IPS DF 19.7 (cell line): ENCODE results near the gene CXCL6.

Experiments
- DNase-seq: peaks from one replicate; pipeline ENCODE4 v3.0.0-alpha.2; 2013; ENCODE audit warnings: low read depth, low spot score

CXCL6 gene

DNA sequence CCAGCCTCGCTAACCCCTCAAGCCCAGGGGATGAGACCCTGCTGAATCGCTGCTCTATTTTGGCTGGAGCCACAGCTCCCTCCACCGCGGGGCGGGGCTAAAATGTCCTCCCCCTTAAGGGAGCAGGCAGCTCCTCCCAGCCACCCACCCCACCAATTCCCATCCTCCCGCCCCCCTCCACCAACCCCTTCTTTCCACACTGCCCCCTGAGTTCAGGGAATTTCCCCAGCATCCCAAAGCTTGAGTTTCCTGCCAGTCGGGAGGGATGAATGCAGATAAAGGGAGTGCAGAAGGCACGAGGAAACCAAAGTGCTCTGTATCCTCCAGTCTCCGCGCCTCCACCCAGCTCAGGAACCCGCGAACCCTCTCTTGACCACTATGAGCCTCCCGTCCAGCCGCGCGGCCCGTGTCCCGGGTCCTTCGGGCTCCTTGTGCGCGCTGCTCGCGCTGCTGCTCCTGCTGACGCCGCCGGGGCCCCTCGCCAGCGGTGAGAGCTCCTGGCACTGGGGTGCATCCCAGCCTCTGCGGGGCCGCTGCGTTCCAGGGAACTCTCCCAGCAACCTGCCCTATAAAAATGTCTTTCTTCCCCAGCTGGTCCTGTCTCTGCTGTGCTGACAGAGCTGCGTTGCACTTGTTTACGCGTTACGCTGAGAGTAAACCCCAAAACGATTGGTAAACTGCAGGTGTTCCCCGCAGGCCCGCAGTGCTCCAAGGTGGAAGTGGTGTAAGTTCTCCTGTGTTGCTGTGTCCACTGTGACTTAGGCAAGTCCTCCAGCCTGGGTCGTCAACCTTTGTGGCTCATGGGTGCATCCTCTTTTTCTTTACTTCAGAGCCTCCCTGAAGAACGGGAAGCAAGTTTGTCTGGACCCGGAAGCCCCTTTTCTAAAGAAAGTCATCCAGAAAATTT lies at the start of gene CXCL6:
Gene CXCL6 (plus strand): TSS at position 306 of the 907 bp plus-strand sequence. CDS start 73 bp downstream, at position 379.
- peak; percentile 45 for DNase-seq

DNA sequence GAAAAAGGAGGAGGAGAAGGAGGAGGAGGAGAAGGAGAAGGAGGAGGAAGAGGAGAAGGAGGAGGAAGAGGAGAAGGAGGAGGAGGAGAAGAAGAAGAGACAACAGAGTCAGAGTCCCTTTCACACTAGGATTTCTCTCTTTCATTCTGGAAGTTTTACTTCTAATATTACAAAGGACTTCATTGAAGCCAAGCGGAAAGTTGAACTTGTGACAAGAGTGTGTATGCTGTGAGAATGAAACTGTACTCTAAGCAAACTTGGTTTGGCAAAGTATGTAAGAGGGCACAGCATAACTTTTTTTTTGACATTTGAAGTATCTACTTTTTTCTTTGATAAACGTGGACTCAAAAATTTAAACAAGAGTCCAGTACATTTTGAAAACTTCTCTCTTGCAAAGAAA lies 48.1 kb upstream of the CXCL6 start:
- DNase-seq: no peak

DNA sequence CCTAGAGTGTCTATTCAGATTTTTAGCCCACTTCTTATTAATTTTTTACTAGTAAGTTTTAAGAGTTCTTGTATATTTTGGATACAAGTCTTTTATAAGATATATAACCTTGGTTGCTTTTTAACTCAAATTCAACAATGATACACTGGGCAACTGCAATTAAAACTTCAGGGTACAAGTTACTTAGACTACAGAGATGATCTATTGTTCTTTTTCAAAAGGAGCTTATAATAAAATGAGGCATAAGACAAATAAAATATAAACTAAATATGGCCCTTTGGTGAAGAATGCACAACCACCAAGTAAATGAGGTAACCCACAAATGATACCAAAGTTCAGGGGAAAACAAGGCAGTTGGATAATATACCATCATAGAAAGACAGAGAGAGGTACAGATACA lies 37.6 kb upstream of the CXCL6 start:
- no peak for DNase-seq

DNA sequence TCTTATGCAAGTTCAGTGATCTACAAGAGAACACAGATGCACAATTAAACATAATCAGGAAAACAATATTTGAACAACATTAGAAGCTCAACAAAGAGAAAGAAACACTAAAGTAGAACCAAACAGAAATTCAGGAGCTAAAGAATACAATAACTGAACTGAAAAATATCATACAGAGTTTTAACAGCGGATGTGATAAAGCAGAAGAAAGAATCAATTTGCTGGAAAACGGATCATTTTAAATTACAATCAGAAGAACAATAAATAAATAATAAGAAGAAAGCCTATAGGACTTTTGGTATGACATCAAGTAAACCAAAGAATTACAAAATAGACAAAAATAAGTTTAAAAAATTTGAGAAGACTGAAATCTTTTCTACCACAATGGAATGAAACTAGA lies 36.3 kb upstream of the CXCL6 start:
- DNase-seq: no peak

DNA sequence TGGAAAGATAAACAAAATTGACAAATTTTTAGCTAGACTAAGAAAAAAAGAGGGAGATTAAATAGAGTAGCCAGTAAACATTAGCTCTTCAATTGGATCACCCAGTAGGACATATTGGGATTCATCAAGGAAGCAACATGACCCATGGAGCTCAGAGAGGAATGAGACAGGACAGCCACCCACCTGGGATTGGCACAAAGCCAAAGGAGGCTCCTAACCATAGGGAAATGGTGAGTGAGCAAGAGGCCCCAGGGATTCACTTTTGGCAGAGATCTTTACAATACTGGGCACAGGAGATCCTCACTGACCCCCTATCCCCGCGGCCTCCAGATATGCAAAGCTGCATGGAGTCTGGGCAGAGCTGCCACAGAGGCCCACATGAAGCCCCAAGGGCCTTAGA lies 34.8 kb upstream of the CXCL6 start:
- no peak for DNase-seq

DNA sequence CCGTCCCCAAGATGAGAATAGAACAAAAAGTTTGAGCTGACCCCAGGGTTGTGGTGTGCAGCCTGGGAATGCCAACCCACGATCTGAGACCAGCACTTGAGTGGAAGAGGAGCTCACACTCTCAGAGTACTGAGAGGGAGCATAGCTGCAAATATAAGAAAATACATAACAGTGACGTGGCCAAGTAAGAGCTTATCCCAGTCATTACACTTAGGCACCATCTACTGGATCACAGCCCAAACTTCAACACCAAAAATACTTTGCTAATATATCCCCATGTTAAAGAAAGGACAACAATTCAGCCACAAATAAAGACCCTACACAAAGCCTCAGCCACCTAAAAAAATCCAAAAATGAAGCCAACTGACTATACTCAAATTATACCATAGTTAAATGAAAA lies 33.3 kb upstream of the CXCL6 start:
- no peak for DNase-seq

DNA sequence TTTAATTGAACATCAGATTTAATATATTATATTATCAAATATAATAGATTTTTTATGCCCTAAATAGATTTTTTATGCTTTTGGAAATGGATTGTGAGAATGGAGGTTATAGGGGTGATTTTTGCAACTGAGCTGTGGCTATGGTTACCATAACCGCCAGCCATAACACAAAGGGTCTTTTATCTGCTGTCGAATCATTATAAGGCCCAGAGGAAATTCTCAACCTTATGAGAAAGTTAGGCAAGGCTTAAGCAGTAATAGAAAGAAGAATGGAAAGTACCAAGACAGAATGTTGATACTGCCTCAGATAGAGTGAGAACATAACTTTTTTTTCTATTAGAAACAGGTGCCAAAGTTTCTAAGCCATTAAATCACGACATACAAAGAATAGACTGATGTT lies 26.3 kb upstream of the CXCL6 start:
- no peak for DNase-seq

DNA sequence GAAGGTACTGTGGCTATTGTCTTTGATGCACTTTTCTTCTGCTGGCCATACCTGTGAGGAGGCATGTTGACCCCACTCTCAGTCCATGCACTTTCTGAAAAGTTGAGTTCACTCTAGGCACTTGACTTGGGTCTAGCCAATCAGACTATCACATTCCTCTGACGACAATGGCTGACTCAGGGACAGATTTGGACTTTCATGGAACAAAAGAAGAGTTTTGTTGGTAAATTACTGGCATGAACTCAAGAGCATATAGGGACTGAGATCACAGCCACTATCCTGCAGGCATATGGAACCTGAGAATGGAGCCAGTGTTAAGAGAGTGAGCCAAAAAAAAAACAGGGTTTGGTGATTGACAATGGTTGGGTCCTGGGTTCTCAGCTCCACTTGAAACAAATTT lies 24.6 kb upstream of the CXCL6 start:
- no peak for DNase-seq

DNA sequence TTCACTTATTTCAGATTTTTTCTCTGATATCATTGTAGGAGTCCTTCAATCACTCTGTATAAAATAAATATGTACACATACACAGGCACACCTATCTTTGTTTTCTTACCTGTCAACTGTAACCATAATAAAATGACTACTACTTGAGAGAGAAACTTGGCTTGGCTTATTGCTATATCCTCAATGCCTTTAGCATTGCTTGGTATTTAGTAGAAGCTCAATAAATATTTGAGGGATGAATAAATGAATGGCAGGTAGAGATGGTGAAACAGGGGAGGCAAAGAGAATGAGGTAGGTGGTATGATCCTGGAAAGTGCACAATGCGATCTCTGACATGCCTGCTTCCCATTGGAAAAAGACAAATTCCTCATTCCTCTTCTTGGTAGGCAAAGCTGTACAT lies 21.8 kb upstream of the CXCL6 start:
- no peak for DNase-seq

DNA sequence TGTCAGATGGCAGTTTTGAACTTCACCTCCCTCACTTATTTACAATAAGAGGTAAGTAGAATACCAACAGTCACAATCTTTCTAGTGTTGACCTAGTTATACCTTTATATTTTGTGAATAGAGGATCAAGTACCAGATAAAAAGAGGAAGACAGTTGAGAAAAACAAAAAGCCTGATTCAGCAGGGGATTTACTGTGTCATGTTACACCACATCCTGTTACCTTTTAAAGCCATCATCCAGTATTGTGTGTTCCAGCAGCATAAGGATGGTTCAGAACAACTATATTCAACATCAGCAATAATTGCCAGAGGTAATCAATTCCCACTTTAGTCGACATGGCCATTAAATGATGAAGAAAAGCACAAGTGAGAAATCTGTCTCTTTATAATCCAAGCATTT lies 21.3 kb upstream of the CXCL6 start:
- DNase-seq: no peak

DNA sequence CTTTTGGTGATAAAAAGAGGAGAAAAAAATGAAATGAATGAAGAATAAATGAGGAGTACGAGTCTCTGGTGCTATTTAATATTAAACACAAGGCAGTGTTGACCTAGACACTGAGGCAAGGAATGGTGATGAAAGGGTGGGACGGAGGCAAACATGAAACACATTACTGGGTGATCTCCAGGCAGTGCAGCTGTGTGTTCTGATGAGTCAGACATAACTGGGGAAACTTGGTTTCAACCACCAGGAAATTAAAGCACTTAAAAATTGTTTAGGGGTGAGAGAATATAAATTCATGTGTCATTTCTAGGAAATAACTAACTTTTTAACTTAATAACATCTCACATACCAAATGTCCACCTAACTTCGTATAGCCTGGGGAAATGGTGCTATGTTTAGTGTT lies 19.7 kb upstream of the CXCL6 start:
- no peak for DNase-seq

DNA sequence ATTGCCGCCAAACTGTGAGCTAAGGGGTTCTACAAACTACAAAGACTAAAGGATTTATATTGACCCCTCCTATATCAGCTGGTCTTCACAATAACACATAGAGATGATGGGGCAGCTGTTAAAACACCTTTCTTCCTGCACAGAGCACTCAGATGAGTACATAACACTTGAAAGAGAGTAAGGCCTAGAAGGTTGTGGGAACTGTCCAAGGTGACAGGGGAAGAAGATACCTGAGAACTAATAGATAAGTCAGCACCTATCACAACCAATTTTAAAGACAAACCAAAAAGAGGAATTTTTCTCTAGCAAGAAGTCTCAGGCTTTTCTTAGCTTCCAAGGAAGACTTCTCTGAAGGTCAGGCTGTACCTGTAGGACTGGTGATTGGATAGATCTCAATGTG lies 19.1 kb upstream of the CXCL6 start:
- no peak for DNase-seq

DNA sequence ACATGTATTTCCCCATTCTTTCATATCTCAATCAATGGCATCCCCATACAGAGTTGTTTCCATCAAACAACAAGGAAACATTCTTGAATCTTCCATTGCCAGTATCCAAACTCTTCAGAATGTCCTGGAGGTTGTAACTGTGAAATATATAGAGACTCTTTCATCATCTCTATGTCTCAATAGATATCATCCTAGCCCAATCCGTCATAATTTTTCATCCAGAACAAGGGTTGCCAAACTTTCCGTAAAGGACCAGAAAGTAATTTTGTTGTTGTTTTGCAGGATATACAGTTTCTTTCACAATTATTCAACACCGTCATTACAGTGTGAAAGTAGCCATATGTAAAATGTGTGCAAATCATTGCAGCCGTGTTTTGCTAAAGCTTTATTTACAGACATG lies 15.2 kb upstream of the CXCL6 start:
- no peak for DNase-seq

DNA sequence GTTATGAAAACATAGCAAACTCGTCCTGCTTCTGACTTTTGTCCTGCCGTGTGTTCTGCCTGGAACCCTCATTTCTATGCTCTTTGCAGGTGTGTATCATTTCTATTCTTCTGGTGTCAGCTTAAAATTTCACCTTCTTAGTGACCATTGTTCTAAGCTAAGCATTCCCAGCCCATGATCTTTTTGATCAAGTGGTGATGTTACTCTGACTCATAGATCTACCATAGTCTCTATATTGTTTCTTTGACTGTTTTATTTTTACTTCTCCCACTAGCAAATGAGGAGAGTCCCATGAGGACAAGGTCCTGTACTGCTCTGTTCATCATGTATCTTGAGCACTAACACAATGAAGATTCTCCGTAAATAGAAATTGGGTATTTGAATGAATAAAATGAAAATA lies 14.1 kb upstream of the CXCL6 start:
- DNase-seq: no peak

DNA sequence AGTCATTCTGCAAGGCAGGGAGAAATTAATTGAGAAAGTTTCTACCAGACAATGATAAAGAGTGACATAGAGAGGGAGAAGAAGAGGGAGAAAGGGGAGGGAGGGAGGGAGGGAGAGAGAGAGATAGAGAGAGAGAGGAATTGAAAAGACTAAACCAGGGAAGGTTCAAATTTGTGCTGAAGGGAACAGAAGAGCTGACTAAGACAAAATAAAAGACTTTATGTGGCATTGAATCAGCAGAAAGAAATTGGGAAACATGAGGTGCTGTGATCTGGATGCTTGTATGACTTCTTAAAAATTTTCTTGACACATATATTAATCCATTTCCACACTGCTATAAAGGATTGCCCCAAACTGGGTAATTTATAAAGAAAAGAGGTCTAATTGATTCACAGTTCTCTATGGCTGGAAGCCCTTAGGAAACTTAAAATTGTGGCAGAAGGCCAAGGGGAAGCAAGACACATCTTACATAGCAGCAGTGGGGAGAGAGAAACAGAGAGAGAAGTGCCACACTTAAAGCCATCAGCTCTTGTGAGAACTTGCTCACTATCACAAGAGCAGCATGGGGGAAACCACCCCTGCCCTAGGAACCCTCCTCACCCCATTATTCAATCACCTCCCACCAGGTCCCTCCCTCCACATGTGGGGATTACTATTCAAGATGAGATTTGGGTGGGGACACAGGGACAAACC lies 13.5 kb upstream of the CXCL6 start:
- DNase-seq: no peak

DNA sequence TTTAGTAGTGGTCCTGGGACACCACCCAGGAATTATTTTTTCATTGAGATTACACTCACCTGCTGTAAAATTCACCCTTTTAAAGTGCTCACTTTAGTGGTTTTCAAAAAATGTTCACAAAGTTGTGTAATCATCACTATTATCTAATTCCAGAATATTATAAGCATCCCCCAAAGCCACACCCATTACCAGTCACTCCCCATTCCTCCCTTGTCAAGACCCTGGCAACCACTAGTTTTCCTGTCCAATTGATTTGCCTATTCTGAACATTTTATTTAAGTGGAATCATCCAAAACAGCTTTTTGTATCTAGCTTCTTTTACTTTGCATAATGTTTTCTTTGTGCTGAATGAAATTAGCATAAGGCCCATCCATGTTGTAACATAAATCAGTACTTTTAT lies 12.7 kb upstream of the CXCL6 start:
- no peak for DNase-seq

DNA sequence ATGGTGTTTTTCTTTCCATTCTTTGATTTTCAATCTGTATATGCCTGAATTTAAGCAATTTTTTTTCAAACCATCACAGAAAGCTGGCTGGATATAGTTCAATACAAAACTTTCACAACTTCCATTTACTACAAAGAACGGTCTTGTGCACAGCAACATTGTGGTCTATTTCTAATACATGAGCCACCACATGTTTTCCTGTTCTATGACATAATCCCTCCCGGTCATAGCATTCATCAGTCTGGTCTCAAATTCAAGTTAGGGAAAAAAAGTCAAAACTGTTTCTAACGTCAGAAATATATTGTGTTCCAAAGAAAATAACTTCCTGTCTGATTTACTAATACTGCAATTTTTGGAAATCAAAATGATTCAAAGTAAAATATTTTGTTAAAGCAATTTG lies 7.5 kb upstream of the CXCL6 start:
- DNase-seq: no peak

DNA sequence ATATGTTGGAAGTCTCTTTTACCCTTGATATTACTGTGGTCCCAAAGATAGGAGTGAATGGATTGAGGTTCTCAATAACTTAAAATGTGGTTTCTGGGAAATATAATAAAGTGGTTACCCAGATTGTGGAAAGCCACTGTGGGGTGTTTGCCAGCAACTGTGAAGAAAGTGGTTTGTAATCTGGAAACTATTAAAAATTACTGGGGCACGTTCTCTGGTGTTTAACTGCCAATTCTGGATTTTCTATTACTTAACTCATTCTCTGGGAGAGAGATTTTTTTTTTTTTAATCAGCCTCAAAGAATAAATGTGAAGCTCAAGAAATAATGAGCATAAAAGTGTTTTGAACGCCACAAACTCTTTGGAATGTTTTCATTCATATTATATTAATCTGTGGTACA lies 4.9 kb upstream of the CXCL6 start:
- no peak for DNase-seq

DNA sequence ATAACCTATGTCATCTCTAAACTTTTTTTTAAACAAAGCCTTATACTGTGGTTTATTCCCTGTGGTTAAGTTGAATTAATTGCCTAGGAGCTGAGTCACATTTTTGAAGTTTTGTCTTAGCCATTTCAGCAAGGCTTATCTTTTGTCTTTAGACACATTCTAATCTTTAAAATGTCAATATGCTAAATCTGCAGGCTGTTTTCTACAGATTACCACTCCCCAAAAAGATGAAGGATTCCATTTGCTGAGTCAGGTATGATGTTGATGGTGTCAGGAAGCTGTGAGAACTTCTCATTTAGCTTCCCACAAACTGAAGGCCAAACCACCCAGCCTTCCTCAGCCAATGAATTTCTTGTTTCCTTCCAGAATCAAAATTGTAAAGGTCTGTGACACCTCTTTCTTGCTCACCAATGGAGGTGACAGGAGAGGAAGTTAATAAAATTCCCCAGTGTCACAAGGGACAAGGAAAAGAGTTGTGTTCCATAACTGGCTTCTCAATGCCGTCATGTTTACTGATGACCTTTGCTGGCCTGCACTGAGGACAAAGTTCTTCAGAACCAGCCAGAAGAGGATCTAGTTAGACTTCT lies 3.7 kb upstream of the CXCL6 start:
- no peak for DNase-seq

DNA sequence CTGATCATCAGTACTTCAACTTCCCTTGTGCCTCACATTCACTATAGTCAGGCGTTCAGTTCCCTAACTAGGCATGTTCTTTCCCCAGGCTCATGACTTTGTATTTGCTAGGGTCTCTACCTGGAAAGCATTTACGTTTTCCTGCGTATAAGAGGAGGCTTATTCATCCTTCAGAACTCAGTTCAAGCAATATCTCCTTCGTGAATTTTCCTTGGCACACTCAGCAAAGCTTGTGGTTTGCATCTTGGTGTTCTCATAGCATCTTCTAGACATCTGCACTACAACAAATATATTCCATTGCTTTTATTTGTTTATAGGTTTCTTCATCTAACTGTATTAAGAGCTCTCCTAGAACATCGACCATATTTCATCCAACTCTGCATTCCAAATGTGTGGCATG lies 2.6 kb downstream of the CXCL6 start:
- no peak for DNase-seq

DNA sequence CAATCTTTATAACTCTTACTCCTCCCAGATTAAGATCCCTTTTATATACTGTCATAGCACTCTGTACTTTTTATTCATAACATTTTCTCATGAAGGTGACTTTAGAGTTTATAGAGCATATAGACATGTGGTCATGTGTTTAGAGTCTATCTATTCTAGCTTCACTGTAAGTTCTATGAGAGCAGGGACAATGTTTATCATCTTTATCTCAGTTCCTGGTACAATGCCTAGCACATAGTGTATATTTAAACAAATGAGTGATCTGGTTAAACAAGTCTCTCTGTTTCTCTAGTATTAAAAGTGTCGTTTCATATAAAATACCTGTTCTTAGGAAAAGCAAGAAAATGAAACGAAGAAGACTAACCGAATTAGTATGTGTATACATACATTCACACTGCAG lies 3.2 kb downstream of the CXCL6 start:
- DNase-seq: no peak

DNA sequence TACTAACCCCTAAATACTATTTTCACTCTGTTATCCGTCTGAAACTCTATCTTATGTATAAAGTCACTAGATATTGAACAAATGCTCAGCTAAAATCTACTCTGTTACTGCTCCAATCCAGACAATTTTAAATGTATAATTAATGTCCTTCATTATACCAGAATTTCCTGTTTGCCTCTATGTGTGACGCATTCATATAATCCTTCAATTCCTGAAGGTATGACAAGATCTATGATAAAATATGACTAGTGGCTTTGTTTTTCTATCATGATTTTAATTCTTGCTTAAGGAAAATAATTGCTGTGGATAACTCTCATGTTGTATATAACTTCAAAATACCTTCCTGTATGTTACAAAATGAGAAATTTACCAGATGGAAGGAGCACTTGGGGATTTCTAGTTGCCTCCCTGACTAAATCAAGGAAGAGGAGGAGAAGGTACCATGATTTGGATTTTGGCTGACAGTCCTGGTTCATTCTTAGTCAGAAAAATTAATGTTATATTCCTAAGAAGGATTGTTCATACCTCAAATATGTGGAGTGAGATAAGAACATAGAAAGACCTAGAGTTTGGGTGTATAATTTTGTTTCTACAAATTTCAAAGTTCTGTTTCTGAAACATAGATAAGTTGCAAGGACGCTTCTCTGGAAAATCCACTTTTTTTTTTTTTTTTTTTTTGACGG lies 4.9 kb downstream of the CXCL6 start:
- no peak for DNase-seq
